Vagina (tissue), 2 donors: ENCODE data around the gene PMEPA1.

Experiments
- CTCF ChIP-seq, 3 experiments: fragments of 450-650 bp in 2 of 3; fragments of 200-600 bp in 1 of 3; sonication (generic) in 1 of 3; IDR thresholded peaks; one replicate each; pipeline ENCODE4 v1.5.1; 2017 to 2019; ENCODE audit warnings: antibody characterized with exemption in 3 of 3, mild to moderate bottlenecking in 2 of 3, moderate library complexity in 2 of 3
- POLR2A ChIP-seq, 2 donors: fragments of 450-650 bp; IDR thresholded peaks; one replicate each; pipeline ENCODE4 v1.6.1; 2017; ENCODE audit warnings: antibody characterized with exemption in 2 of 2, mild to moderate bottlenecking in 2 of 2, moderate library complexity in 2 of 2

DNA sequence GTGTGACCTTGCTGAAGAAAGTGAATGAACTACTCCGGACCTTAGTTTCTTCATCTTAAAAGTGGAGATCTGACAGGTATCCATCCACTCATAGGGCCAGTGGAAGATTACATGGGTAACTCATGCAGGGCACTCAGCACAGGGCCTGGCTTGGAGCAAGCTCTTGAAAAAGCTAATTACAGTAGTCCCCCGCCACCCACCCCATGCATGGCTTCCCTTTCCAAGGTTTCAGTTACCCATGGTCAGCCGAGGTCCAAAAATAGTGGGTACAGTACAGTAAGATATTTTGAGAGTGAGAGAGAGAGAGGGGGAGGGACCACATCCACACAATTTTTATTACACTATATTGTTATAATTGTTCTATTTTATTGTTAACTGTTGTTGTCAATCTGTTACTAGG, 7.1 kb upstream of the PMEPA1 start:
- TF ChIP-seq CTCF (IDR thresholded peaks at IDR 0.05) (no peak), POLR2A (IDR thresholded peaks at IDR 0.05) (no peak)
